ENCODE results near the gene FAAP100. TPM values are rescaled to one million over a fixed set of nuclear protein-coding genes. Genes with fewer than 3 reads are reported as not detected.

The FAAP100 gene
- total RNA-seq, 2 donors from 2014 or later, result 27.8 to 50.4 TPM

GRCh38 chr17:81573794-81574642, 21.9 kb upstream of the FAAP100 start:
- TF ChIP-seq CTCF (IDR thresholded peaks at IDR 0.05) (no peak), POLR2A (IDR thresholded peaks at IDR 0.05) (no peak)
- DNase-seq (no peak), ATAC-seq (no peak)
- Histone ChIP-seq H3K4me1 (peaks cover 11% of the 10 kb centered on the region), H3K36me3 (replicated peaks in 1 of 2; ENCODE audit: insufficient read depth in 1 of 2, low read depth in 2 of 2) (peaks cover 9 to 14% of the 10 kb centered on the region in 2 donors), H3K27me3 (no peaks in the 10 kb centered on the region), H3K27ac (no peak overlapping the region), H3K4me3 (no peak overlapping the region), H3K9me3 (no peaks in the 10 kb centered on the region)
- WGBS, 2 donors, result 84 to 88% methylated on average over 17 of the region's 17 CpGs
- intact Hi-C loops (cut with DNase I), result no loop called here

GRCh38 chr17:81572563-81573168, 20.5 kb upstream of the FAAP100 start:
- TF ChIP-seq CTCF (IDR thresholded peaks at IDR 0.05), result no peak
- Histone ChIP-seq H3K4me3 (no peak overlapping the region), H3K4me1 (peaks cover 14% of the 10 kb centered on the region), H3K9me3 (no peaks in the 10 kb centered on the region), H3K27ac (no peak overlapping the region), H3K36me3 (replicated peaks in 1 of 2; ENCODE audit: insufficient read depth in 1 of 2, low read depth in 2 of 2) (peaks cover 9 to 17% of the 10 kb centered on the region in 2 donors), H3K27me3 (no peaks in the 10 kb centered on the region)
- no peak for DNase-seq
- ATAC-seq, result no peak
- WGBS, 2 donors, result 86 to 87% methylated on average over 12 of the region's 12 CpGs
- intact Hi-C loops (cut with DNase I), result no loop called here

GRCh38 chr17:81570964-81571363, 18.8 kb upstream of the FAAP100 start:
- WGBS, 2 donors, result 96% methylated on average over 11 of the region's 11 CpGs
- ATAC-seq, result no peak

GRCh38 chr17:81569986-81570514, 17.9 kb upstream of the FAAP100 start:
- Histone ChIP-seq H3K9me3 (no peaks in the 10 kb centered on the region), H3K36me3 (replicated peaks in 1 of 2; ENCODE audit: insufficient read depth in 1 of 2, low read depth in 2 of 2) (peaks cover 13 to 23% of the 10 kb centered on the region in 2 donors), H3K4me3 (no peak overlapping the region), H3K4me1 (peaks cover 24% of the 10 kb centered on the region), H3K27ac (no peak overlapping the region), H3K27me3 (no peaks in the 10 kb centered on the region)
- DNase-seq (no peak), ATAC-seq (no peak)
- intact Hi-C loops (cut with DNase I), result no loop called here
- TF ChIP-seq POLR2A (IDR thresholded peaks at IDR 0.05), result no peak
- TF ChIP-seq CTCF (IDR thresholded peaks at IDR 0.05), result no peak
- 95 to 96% methylated on average over 7 to 18 of the region's 18 CpGs for WGBS, 2 donors

More at GRCh38 chr17:81570964-81571363, 18.8 kb upstream of the FAAP100 start:
- Histone ChIP-seq H3K27ac (no peak overlapping the region), H3K4me1 (peaks cover 20% of the 10 kb centered on the region), H3K36me3 (replicated peaks in 1 of 2; ENCODE audit: insufficient read depth in 1 of 2, low read depth in 2 of 2) (peaks cover 9 to 17% of the 10 kb centered on the region in 2 donors), H3K27me3 (no peaks in the 10 kb centered on the region), H3K9me3 (no peaks in the 10 kb centered on the region), H3K4me3 (no peak overlapping the region)
- intact Hi-C loops (cut with DNase I), result no loop called here
- no peak for DNase-seq
- TF ChIP-seq POLR2A (IDR thresholded peaks at IDR 0.05) (no peak), CTCF (IDR thresholded peaks at IDR 0.05) (no peak)

Measured in body of pancreas (tissue), 4 donors.